Mesodermal cell (in vitro differentiated cells): ENCODE results near the gene SV2C.

Experiments used
- H3K27ac ChIP-seq: 2 replicates; pipeline ENCODE4 v1.7.0; 2013; ENCODE audit warnings: mild to moderate bottlenecking, low read depth, low read length, moderate library complexity; ENCODE audit not compliant: severe bottlenecking
- H3K36me3 ChIP-seq: 2 replicates; pipeline ENCODE4 v1.7.1; 2013; ENCODE audit warnings: mild to moderate bottlenecking, low read length, moderate library complexity; ENCODE audit not compliant: control insufficient read depth, insufficient read depth
- H3K4me1 ChIP-seq: one replicate; pipeline ENCODE4 v1.7.1; 2013; ENCODE audit warnings: mild to moderate bottlenecking, low read length; ENCODE audit not compliant: insufficient read depth, control insufficient read depth, poor library complexity, severe bottlenecking
- H3K4me3 ChIP-seq: 2 replicates; pipeline ENCODE4 v1.7.0; 2013; ENCODE audit warnings: low read length, control low read depth, mild to moderate bottlenecking; ENCODE audit not compliant: insufficient read depth, poor library complexity, severe bottlenecking; ENCODE audit errors: extremely low read depth
- H3K9me3 ChIP-seq: 2 replicates; pipeline ENCODE4 v1.7.1; 2013; ENCODE audit warnings: mild to moderate bottlenecking, low read length, moderate library complexity; ENCODE audit not compliant: control insufficient read depth
- WGBS, 2 experiments: methylation state at CpG; one replicate each; pipeline ENCODE4 v1.1.5; 2013; ENCODE audit warnings: missing lambda C conversion rate in 2 of 2; ENCODE audit not compliant: insufficient coverage in 2 of 2; 5-methylcytosine and 5-hydroxymethylcytosine counted together

Gene SV2C

DNA sequence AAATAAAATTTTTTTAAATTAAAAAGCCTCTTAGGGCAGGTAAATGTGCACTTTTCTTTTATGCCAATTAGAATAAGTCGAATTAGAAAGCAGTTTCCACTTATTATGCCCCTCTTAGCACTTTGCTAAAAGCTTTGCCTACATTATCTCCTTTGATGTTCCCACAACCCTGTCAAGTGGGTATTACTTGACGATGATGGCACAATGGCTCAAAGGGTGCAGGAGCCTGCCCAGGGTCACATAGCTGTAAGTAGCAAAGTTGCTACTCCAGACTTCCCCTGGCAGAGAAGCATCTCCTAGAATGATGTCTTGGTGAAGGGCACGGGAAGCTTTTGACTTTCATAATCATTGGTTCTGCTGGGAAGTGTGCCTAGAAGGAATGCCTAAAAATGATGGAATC is 301.5 kb downstream of the SV2C start:
- Histone ChIP-seq H3K27ac (no peak overlapping the region), H3K4me1 (peaks cover 1% of the 10 kb centered on the region), H3K4me3 (no peak overlapping the region), H3K9me3 (no peaks in the 10 kb centered on the region), H3K36me3 (no peaks in the 10 kb centered on the region)
- WGBS, 2 experiments, result 95 to 100% methylated on average over 1 to 3 of the region's 3 CpGs

DNA sequence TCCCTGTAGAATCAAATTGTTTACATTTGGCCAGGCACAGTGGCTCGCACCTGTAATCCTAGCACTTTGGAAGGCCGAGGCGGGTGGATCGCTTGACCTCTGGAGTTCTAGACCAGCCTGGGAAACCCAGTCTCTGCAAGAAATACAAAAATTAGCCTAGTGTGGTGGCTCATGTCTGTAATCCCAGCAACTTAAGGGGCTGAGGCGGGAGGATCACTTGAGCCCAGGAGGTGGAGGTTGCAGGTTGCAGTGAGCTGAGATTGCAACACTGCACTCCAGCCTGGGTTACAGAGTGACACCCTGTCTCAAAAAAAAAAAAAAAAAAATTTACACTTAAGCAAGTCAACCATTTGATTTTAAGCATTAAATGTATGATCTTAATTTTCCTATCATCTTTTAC is 302.4 kb downstream of the SV2C start:
- Histone ChIP-seq H3K27ac (no peak overlapping the region), H3K36me3 (no peaks in the 10 kb centered on the region), H3K4me3 (no peak overlapping the region), H3K9me3 (no peaks in the 10 kb centered on the region), H3K4me1 (no peaks in the 10 kb centered on the region)
- 93 to 98% methylated on average over 4 to 5 of the region's 5 CpGs for WGBS, 2 experiments

DNA sequence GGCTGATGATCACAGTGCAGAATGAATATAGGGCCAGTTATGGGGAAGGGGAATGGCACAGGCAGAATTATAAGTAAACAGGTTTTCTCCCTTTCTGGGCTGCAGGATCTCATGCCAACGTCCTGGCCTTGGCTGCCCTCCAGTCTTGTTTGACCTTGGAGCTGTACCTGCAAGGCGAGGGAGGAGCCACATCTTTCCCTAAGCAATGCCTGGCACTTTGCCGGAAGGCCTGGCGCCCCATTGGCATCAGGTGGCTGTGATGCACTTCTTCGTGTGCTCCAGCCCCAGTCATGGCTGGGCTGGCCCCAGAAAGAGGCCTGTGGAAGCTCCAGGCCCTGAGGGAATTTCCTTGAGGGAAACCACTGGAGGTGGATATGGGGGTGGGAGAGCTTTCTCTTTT is 303.2 kb downstream of the SV2C start:
- H3K9me3 ChIP-seq, result no peaks in the 10 kb centered on the region
- WGBS, 2 experiments, result 78 to 81% methylated on average over 4 to 5 of the region's 5 CpGs

DNA sequence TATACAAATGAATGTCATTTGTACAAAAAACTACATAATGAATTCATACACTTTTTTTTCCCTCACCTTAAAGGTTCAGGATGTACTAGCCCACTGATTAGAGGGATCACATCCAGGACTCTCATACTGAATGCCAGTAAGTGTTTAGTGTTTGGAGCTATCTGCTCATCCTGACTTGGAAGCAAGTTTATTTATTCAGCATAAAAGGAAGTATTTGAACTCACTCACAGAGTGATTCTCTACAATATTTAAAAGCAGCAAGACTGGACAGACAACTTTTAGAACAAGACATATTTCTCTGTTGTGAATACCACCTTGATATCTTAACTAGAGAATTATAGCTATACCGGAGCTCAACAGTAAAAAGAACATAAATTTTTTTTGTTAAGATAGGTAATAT is 305.1 kb downstream of the SV2C start:
- no CpG with 5 or more reads among the region's 1 CpG for WGBS, 2 experiments
- Histone ChIP-seq H3K36me3 (no peaks in the 10 kb centered on the region), H3K4me3 (no peak overlapping the region), H3K27ac (no peak overlapping the region), H3K4me1 (no peaks in the 10 kb centered on the region), H3K9me3 (no peaks in the 10 kb centered on the region)

More for the DNA sequence above, 303.2 kb downstream of the SV2C start:
- no peak overlapping the region for H3K4me3 ChIP-seq
- no peaks in the 10 kb centered on the region for H3K4me1 ChIP-seq
- H3K27ac ChIP-seq, result no peak overlapping the region
- no peaks in the 10 kb centered on the region for H3K36me3 ChIP-seq

DNA sequence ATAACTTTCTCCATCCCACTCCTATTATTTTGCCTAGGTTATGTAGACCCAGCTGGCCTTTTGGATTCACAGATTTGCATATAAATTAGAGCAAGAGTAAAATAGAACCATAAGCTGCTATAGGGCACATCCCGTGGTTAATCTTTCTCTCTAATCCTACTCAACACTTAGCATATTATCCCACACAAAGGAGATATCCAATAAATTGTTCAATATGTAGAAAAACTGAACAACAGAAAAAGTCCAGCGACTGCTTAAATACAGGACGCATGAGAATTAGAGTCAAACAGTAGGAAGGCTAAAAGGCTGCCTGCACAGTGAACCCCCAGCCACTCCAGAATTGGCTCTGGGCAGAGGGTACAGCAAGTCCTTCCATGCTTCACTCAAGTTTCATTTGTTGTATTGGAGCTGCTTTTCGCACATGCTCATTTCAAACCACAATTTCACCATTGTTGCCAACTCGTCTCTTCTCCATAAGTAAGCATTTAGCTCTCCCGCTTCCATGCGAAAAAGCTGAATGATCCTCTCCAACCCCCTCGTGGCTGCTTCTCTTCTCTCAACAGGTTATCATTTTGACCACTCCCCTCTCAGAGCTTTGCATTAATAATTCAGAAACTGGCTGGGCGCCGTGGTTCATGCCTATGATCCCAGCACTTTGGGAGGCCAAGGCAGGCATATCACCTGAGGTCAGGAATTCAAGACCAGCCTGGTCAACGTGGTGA is 305.8 kb downstream of the SV2C start:
- Histone ChIP-seq H3K27ac (no peak overlapping the region), H3K4me3 (no peak overlapping the region), H3K9me3 (no peaks in the 10 kb centered on the region), H3K4me1 (no peaks in the 10 kb centered on the region), H3K36me3 (no peaks in the 10 kb centered on the region)
- 87% methylated on average over 7 to 9 of the region's 11 CpGs for WGBS, 2 experiments

DNA sequence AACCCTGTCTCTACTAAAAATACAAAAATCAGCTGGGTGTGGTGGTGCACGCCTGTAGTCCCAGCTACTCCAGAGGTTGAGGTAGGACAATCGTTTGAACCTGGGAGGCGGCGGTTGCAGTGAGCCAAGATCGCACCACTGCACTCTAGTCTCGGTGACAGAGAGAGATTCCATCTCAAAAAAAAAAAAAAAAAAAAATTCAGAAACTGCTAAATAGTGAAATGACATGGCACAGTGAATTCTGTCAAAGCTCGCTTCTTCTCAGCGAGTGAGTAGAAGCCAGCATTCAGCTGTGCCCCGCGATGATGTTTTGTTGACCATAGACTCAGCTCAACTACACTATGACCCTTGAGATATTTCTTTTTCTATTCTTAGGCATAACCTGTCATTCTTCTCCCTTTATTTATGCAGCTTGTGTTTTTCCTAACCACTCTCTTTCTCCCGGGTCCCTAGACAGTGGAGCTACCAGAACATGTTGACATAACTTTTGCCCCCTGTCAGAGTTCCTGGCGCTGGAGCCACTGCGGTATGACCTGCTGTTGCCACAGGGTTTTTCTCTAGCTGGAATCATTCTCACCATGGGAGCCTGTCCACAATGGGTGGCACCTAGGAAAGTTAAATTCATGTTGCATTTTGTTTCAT is 306.5 kb downstream of the SV2C start:
- Histone ChIP-seq H3K27ac (no peak overlapping the region), H3K4me1 (no peaks in the 10 kb centered on the region), H3K9me3 (no peaks in the 10 kb centered on the region), H3K4me3 (no peak overlapping the region), H3K36me3 (no peaks in the 10 kb centered on the region)
- 94 to 95% methylated on average over 11 of the region's 13 CpGs for WGBS, 2 experiments

DNA sequence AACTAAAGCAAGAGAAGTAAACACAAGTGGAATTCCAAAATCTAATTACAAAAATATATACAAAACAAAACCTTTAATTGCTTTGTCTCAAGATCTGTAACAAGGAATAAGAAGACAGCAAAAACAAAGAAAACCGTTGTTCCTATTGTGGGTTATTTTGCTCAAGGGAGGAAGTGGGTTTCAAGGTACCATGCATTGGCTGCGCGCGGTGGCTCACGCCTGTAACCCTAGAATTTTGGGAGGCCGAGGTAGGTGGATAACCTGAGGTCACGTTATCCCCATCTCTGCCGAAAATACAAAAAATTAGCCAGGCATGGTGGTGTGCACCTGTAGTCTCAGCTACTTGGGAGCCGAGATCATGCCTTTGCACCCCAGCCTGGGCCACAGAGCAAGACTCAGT is 307.8 kb downstream of the SV2C start:
- no peak overlapping the region for H3K4me3 ChIP-seq
- 95 to 97% methylated on average over 9 of the region's 9 CpGs for WGBS, 2 experiments
- no peak overlapping the region for H3K27ac ChIP-seq
- no peaks in the 10 kb centered on the region for H3K4me1 ChIP-seq
- no peaks in the 10 kb centered on the region for H3K9me3 ChIP-seq
- H3K36me3 ChIP-seq, result no peaks in the 10 kb centered on the region

DNA sequence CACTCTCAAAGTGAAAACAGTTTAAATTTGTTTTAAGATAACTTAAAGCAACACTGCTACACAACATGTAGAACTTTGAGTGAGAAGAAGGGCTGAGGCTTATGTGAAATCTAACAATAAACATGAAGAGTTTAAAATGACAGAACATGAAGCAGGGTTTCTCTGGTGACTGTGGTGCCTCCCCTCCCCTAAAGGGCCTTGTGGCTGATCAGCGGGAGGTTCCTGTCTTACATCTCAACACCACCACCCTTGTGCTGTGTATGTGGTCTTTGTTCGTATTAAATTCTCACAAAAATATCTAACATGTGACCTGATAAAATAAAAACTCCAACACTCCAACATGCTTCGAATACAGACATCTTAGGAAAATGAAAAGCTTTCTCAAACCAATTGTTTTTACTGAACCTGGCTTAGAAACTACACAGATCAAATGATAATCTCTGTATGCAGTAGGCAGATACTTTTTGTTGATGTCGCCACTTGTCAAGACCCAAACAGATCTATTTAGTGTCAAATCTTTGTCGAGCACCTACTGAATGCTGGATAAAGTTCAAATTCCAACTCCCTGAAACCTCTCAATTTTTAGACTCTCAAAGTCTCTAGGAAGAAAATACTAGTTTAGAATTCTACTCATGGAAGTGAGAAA is 310.0 kb downstream of the SV2C start:
- no peak overlapping the region for H3K27ac ChIP-seq
- no peaks in the 10 kb centered on the region for H3K4me1 ChIP-seq
- 52 to 80% methylated on average over 2 of the region's 5 CpGs for WGBS, 2 experiments
- no peaks in the 10 kb centered on the region for H3K9me3 ChIP-seq
- H3K36me3 ChIP-seq, result no peaks in the 10 kb centered on the region
- no peak overlapping the region for H3K4me3 ChIP-seq

DNA sequence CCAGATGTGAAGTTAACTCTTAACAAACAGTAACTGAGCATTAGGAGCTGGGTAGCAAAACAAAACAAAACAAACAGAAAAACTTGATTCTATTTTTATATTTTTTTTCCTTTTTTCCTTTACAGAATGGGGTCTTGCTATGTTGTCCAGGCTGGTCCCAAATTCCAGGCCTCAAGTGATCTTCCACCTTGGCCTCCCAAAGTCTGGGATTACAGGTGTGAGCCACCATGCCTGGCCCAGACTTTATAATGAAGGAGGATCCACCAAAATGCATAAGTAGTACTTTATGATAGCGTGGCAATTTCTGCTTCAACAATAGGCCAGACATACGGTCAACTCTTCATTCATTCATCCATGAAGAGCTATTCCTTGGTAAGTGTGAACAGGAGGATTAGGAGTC is 314.0 kb downstream of the SV2C start:
- no peak overlapping the region for H3K27ac ChIP-seq
- no peaks in the 10 kb centered on the region for H3K36me3 ChIP-seq
- no peaks in the 10 kb centered on the region for H3K9me3 ChIP-seq
- whole genome bisulfite sequencing, 2 experiments, result 100% methylated on average over 1 of the region's 2 CpGs; no CpG with 5 or more reads in 1 of the 2 experiments
- H3K4me3 ChIP-seq, result no peak overlapping the region
- no peaks in the 10 kb centered on the region for H3K4me1 ChIP-seq

DNA sequence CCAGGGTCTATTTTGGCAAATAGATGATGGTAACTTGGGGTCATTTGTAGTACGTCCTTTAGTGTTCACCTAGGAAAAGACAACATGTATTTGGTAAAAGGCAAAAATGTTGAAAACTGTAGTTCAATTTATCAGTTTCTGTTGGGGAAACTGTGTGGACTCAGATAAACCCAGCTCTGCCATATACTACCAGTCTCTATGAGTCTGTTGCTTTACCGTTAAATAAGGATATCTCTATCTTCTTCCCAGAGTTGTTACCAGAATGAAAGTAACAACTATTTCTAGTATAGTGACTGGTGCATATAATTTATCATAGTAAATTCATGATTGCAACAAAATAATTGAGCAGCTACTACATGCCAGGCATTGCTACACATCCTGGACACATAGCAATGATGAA is 316.1 kb downstream of the SV2C start:
- no peaks in the 10 kb centered on the region for H3K36me3 ChIP-seq
- H3K4me1 ChIP-seq, result no peaks in the 10 kb centered on the region
- H3K9me3 ChIP-seq, result no peaks in the 10 kb centered on the region
- WGBS, 2 experiments, result 100% methylated on average over 1 of the region's 2 CpGs; no CpG with 5 or more reads in 1 of the 2 experiments
- H3K27ac ChIP-seq, result no peak overlapping the region
- no peak overlapping the region for H3K4me3 ChIP-seq

DNA sequence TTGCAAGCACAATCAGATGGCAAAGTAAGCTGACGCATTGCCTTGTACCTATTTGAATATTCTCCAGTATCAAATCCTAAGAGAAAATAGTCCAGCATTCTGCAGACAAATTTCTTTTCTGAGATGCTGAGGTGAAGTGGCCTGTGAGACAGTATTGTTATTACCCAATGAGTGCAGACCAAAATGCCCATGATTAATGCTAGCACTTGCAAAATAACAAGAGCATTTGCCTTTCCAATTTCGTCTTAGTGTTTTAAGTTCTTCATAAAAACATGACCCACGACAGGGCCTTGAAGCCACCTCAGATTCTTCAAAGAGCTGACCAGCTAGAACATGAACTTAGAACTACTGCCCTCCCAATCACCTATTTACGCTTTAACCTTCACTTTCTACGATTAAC is 317.3 kb downstream of the SV2C start:
- Histone ChIP-seq H3K4me1 (no peaks in the 10 kb centered on the region), H3K27ac (no peak overlapping the region), H3K4me3 (no peak overlapping the region), H3K36me3 (no peaks in the 10 kb centered on the region), H3K9me3 (no peaks in the 10 kb centered on the region)
- 90 to 100% methylated on average over 2 to 3 of the region's 5 CpGs for WGBS, 2 experiments
